Brain pericyte (primary cell): ENCODE results near the gene DBNL.
A peak's percentile ranks its signal among the peaks of the same experiment; 100 is the strongest.

Experiments
- DNase-seq: peaks from one replicate; pipeline ENCODE4 v3.0.0-alpha.2; 2012; ENCODE audit warnings: low read depth, low spot score

The DBNL gene

DNA sequence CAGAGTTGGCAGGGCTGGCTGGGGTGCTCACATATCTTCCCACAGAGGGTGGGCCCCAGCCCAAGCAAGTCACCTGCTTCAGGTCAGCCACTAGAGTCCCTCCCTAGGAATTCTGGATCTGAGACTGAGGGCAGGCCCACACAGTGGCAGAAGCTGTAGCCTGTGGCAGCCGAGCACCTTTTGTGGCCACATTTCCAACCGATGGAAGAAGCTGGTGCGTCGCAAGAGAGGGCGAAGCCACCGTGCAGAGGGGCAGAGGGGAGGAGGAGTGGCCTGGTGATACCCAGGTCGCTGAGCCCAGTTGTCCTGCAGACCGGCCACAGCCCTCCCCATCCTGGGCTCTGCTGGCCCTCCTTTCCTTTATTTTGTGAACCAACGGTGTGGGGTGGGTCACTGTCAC is 32.6 kb downstream of the DBNL start:
- no peak for DNase-seq

DNA sequence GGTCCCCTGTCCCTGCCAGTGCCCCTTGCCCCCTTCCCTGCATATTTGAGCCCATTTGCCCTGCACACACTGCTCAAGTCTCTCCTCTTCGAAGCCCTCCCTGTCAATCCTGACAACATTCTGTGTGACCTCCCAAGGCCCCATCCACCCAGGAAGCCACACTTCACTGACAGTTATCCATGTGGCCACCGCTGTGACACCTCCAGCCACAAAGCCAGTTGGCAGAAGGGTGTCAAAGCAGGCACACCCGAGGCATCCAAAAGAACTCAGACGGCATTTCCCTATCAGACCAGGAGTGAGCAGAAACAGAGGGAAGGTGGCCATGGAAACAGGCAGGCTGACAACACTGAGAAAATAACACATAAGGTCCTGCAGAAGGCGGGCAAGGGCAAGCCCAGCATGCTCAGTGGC is 33.2 kb downstream of the DBNL start:
- DNase-seq, result no peak

DNA sequence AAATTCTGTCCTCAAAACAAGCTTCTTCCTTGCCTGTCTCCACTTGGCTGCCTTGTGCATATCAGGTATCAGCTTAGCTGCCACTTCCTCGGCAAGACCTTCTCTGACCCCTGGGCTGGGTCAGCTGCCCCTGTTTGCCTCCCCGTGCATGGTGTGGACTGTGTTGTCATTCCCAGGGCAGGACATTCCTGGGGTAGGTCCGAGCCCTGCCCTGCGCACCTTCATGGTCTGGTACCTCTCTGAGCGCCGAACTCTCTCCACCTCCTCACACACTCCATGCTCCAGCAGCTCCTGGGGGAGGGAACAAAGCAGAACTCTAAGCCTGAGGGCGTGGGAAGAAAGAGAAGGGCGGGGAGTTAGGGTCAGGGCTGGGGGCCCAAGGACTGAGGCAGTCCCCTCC is 34.0 kb downstream of the DBNL start:
- DNase-seq, result no peak

DNA sequence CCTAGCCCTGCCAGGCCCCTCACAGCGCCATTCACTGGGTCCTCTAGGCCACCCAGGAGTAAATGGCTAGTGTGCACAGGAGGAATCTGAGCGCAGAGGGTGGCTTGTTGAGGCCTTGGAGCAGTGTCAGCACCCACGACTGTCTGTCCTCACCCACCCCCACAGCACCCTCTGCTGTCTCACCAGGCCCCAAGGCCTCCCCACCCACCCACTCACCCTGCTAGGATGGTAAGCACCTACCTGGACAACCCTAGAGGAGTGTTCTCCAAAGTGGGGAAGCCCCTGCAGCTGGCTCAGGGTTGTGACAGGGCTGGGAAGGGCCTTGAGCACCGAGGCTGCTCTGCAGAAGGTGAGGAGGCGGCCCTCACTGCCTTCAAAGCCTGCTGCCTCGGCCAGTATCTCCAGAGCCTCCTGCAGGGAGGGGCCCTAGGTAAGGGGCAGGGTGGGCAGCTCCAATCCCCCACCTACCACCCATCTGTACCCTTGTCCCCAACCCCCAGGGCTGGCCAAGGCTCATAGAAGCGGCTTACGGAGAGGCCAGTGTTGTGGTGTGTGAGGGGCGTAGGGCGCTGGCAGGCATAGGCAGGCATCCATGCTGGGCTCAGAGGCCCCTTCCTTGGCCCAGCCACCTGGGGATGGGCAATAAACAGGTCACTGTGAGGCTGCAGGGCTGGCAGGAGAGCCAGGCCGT is 35.0 kb downstream of the DBNL start:
- DNase-seq, result no peak

DNA sequence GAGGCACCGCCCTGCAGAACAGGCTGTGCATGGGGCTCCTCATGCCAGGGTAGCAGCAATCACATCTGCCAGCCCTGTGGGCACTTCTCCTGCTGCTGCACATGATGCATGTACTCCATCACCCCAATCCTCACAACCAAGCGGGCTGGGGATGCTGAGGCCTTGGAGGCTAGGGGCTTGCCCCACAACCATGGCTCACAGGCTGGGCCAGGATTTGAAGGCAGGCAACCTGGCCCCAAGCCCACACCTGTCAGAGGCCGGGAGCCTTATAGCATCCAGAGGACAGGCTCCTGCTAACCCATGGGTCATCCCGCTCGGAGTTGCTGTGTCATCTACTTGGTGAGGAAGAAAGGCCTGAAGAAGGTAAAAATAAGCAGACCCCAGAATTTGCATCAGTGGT is 35.6 kb downstream of the DBNL start:
- no peak for DNase-seq

DNA sequence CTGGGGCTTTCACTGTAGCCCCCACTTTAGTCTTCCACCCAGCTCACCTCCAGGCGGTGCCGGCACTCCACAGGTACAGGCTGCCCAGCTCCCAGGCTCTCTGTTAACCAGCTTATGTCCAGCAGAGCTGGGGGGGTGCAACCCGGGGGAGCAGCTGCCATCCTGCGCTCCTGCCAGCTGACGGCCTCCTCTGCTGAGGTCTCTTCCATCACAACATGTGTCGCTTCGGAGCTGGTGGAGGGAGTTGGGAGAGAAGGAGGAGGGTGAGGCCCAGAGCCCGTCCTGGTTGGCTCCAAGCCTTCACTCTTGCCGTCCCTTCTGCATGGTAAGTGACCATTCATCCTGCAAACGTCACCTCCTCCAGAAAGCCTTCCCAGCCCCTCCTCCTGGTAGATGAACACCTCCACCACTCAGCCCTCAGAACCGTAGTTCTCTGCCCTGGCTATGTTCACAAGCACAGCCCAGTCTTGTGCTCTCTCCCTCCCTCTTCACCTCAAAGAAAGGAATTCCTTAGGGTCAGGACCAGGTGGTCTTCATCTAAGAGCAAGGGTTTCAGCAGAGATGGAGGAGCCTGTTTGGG is 36.3 kb downstream of the DBNL start:
- no peak for DNase-seq

DNA sequence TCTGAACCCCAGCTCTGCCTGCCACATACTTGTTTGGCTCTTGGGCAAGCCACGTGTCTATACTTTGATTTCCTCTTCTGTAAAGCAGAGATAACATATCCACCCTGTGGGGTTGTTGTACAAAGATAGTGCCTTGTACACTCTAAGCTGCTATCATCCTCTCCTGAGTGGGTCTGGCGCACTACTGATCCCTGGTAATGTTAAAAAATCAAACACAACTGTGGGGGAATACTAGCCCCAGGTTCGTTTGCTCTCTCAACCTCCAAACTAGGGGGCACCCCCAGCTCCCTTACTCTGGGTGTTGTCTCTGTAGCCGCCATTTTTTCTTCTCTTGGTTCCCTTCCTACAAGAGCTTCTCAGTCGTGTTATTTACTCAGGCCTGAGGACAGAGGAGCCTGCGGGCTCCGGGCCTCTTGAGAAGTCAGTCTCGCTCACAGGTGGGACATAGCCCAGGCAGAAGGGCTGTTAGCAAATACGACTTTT is 36.8 kb downstream of the DBNL start:
- no peak for DNase-seq

DNA sequence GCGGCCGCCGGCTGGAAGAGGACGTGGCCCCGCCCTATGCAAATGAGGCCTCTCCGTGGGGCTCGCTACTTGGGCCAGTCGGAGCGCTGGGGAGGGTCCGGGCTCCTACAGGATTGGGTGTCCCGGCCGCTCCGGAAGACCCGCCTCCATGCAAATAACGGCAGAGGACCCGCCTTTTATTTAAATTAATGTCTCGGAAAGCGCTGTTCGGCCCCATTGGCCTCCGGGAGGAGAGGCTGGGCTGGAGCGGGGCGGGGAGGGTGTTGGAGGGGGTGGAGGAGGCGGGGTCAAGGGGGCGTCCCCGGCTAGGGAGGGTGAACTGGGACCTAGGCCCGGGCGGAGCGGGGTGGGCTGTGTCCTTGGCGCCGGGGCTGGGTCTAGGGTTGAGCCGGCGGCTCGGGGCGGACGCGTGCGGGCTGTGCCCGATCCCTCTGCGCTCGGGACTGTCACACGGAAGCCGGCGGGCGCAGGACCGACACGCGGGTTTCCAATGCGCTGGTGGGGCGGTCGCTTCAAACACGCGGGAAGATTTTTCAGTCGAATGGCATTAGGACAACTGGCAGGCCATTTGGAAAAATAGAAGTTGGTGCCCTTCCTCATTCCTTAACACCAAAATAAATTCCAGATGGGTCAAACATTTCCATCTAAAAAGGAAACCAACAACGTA is 38.2 kb downstream of the DBNL start:
- DNase-seq, result peak; percentile 88

DNA sequence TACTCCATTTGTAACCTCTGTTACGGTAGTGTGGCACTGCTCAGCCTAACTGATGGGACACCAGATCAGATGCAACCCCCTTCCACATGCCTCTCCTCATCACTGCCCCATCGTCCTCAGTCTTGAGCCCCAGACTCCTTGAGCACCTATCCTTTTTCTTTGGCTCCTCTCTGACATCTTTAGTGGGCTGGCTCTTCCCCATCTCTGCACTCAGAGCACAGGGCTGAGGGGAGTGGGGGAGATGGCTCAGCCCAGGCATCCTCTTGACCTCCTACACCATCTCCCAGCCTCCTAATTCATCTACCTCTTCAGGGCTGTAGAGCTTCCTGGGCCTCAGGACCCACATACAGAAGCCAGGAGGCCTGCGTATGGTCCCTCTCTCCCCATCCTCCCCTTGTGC is 39.3 kb downstream of the DBNL start:
- no peak for DNase-seq

DNA sequence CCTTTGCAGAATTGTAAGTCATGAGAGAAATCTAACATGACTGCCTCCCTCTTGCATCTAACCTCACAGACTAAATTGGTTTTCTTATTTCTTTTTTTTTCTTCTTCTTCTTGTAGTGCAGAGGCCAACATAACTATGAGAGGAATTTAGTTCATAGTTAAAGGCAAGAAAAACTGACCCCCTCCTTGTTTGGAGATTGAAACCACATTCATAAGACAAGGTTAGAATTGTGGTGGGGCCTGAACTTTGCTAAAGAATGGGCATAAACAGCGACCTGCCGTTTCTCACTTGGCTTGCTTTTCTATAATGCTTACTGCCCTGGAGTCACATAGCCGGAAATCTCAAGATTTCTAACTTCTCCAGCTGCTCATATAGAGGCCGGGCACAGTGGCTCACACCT is 40.2 kb downstream of the DBNL start:
- DNase-seq, result no peak

DNA sequence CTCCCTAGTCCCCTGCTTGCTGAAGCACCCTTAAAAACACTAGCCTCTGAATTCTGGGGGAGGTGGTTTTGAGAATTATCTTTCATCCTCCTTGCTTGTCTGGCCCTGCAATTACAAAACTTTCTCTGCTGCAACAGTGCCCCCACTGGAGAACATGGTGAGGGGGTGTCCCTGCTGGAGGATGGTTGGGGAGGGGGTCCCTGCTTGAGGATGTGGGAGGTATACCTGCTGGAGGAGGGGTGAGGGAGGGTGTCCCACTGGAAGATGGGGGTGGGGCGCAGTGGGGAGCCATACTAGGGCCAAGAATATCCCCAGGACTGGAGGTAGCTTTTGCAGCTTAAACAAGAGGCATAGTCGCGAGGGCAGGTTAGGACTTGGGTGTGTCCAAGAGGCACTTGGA is 41.0 kb downstream of the DBNL start:
- DNase-seq, result no peak

DNA sequence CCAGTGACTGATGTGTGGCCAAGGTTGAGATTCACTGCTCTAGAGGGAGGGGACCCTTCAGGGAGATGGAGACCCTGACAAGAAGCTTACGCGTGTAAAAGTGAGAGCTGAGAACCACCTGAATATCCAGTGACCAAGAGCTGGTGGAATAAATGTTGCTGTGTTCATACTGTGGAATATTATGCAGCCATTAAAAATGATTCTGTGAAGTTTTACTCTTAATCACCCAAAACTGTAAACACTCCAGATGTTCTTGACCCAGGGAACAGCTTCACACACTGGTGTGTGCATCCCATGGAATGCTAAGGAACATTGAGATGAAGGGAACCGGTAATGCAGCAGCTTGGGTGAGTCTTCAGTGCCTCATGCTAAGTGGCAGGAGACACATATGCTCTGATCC is 42.1 kb downstream of the DBNL start:
- no peak for DNase-seq

DNA sequence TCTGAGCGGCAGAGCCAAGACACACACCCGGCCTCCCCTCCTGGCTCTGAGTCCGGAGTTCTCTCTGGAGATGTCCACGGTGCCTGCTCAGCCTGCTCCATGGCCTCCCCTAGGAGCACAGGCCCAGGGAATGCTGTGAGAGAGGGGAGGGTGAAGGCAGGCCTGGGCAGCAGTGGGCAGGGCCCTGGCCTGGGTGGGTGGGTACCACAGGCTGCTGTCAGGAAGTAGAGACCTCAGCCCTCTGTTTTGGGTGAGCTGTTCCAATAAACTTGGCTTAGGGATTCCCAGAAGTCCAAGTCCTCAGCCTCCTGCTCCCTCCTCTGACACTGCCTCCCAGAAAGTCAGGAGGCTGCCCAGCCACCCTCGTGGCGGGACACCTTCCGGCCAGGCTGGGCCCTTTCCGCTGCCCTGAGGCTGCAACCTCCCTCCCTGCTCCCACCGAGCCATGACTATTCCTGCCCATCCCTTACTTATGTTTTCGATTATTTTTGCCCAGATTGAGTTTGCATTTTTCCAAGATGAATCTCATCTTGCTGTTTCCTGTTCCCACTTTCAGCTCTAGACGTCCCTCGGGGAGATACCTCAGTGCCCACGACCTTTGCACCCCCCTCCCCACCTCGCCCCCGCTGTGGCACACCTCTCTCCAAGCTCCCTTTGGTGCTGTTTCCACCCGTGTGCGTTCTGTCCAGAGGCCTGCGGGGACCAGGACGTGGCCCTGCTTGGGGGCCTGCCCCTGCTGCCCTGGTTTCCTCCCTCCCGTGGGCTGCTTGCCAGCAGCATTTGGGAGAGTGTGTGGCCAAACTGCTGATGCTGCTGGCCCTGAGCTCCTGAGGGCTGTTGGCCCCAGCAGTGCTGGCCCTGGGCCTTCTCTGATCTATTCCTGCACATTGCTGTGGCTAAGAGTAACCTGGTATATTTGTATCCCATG is 43.7 kb downstream of the DBNL start:
- peak; percentile 70 for DNase-seq

DNA sequence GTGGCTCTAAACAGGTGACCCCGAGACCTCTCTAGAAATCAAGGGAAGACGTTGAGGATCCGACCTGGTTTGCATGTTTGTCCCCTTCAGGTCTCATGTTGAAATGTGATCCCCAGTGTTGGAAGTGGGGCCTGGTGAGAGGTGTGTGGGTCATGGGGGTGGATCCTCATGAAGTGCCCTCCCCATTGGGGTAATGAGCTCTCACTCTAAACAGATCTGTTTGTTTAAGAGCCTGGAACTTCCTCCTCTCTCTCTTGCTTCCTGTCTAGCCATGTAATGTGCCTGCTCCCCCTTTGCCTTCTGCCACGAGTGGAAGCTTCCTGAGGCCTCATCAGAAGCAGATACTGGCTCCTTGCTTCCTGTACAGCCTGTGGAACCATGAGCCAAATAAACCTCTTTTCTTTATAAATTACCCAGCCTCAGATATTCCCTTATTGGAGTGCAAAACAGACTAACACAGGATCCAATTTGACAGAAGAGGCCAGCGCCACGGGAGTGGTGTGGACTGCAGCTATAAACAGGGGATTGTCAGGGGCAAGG is 48.7 kb downstream of the DBNL start:
- no peak for DNase-seq

DNA sequence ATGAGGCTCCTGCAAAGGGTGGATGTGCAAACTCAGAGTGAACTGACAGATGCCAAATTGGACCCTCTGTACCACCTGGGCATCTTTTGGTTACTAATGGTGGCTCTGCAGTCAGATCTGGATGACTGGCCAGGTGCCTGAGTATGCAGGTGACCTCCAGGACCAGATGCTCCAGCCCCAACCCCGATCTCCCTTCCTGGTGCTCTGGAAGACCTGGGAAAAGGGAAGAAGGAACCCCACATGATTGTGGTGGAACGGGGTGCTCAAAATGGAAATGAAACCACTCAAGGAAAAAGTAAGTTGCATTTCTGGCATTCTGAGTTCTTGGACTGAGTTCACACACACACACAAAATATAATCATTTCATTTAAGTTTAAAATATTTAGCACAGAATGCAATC is 49.9 kb downstream of the DBNL start:
- DNase-seq, result no peak

DNA sequence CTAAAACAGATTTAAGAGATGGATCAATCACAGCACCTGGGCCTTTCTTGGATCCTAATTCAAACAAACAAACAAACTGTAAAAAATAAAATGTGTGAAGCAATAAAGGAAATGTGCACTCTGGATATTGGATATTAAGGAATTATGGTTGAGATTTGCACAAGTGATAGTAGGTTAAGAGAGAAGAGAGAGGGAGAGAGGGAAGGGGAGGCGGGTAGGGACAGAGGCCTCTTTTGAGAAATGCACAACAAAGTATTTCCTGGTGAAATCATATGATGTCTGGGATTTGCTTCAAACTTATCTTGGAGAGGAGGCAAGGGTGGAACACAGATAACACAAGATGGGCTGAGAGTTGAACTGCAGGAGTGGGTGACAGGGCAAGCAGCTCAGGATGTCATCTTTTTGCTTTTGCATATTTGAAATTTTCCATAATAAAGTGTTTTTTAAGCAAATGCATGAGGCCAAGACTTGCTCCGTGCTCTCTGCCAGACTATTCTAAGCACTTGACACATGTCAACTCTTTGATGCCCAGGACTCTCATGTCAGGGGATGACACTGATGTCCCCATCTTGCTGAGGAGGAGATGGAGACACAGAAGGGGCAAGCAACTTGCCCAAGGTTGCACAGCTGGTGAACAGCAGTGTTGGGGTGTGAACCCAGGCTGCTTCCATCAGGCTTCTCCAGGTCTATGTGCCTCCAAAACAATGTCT is 50.5 kb downstream of the DBNL start:
- no peak for DNase-seq

DNA sequence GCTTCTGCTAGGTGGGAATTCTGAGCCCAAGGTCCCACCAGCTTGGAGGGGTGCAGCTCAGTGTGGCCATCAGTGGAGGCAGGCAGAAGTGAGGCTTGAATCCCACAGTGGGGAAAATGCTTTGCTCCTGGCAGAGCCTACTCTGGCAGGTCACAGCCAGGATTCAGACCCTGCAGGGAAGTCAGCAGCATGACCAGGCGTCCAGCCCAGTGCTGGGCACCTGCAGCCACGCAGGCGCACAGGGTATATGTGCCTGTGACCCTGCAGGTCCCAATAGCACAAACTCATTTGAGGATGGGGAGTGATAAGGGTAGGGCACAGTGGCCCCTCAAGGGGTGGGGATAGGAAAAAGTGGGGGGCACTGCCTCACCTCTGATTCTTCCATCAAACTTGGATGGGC is 51.3 kb downstream of the DBNL start:
- DNase-seq, result no peak

DNA sequence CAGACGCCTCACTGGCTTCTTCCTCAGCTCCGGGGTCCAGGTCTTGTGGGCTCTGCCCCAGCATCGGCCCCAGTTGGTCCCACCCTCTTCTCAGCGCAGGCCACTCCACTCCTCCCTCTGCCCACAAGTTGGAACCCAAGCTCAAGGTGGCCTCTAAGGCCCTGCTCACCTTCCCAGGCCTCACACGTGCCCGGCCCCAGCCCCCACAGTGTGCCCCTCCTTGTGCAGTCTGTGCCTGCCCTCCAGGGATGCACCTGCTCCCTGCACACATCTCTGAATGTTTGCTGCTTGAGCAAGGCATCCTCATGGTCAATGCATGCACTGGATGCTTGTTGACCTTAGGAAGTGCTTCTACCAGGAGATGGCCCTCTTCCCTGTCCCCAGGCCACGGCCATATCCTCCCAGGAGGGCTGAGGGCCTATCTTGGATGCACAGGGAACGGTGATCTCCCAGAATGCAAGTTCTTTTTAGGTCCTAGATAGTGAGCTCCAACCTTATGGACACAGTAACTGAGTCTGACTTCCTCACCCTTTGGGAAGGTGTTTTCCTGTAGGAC is 51.9 kb downstream of the DBNL start:
- no peak for DNase-seq

DNA sequence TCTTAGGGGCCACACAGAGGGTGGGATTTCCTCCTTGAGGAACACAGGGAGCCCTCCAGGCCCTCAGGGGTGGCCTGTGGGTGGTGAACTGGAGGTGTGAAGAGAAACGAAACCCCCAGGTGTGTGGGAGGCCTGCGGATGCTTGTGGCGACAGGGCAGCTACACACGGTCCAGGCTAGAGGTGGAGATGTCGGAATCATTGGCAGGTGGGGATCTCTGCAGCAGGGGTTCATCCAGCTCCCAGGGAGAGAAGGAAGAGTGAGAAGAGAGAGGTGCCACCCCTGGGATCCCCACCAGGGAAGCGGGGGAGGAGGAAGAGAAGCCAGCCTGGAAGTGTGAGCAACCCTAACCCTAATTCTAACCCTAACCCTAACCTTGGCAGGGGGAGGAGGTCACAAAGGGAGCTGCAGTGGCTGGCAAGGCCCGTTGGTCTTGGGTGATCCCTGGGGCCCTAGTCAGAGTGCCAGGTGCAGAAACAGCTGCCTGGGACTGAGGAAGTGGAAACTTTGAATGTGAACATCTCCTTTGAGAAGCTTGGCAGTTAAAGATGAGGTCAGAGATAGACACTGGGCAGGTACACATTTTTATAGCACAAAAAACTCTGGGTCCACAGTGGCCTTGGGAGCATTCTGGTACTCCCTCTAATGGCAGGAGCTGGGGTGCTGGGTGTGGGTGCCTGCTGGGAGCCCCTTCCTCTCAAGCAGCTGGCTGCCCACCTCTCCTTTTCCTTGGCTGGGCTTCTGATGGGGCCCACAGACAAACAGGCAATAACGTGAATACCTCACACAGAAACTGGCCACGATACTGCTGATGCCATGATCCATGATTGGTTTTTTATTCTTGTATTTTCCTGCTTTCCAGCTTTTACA is 52.8 kb downstream of the DBNL start:
- no peak for DNase-seq
